NCI-H146 treated with DMSO at 0.1 percent for 48 hours (cell line): Measurements from ENCODE around the gene CLCN2.

Source experiments
- DNase-seq: peaks from one replicate; lab custom pipeline; 2025; ENCODE audit not compliant: unreplicated experiment; lab: John Stamatoyannopoulos, UW

The CLCN2 gene

GRCh38 chr3:184332370-184333090 lies 28.9 kb downstream of the CLCN2 start:
- DNase-seq, result no peak

- no peak for DNase-seq
Measured at GRCh38 chr3:184328516-184328915, 32.9 kb downstream of the CLCN2 start.

GRCh38 chr3:184327171-184327570 lies 34.2 kb downstream of the CLCN2 start:
- DNase-seq, result no peak

DNA sequence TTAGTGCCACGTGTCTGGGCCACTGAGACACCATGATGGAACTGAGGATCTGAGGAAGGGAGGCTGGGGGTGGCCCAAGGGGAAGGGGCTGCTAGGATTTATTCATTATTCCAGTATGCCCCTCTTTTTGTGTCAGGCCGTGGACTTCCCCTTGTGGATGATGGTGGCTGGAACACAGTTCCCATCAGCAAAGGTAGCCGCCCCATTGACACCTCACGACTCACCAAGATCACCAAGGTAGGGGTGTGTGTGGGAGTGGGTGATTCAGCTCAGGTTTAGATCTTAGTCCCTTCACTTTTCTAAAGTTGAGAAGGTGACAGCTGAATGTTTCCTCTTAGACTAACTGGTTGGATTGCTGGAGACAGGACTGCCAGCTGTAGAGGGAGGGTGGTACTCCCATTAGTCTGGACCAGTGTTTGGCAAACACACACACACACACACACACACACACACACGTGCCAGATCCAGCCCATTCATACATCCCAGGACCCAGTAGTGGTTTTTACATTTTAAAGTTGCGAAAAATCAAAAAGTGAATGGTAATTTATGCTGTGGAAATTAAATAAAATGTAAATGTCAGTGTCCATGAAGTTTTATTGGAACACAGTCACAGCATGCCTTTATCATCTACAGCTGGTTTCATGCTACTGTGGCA lies 35.6 kb downstream of the CLCN2 start:
- DNase-seq, result no peak

DNA sequence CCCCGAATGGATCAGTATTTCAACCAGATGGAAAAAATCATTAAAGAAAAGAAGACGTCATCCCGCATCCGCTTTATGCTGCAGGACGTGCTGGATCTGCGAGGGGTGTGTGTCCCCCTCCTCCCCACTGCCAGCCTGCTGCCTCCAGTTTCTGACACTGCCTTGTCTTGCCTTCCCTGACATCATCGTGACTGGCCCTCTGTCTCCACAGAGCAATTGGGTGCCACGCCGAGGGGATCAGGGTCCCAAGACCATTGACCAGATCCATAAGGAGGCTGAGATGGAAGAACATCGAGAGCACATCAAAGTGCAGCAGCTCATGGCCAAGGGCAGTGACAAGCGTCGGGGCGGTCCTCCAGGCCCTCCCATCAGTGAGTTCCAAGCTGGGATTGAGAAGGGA lies 36.1 kb downstream of the CLCN2 start:
- no peak for DNase-seq

DNA sequence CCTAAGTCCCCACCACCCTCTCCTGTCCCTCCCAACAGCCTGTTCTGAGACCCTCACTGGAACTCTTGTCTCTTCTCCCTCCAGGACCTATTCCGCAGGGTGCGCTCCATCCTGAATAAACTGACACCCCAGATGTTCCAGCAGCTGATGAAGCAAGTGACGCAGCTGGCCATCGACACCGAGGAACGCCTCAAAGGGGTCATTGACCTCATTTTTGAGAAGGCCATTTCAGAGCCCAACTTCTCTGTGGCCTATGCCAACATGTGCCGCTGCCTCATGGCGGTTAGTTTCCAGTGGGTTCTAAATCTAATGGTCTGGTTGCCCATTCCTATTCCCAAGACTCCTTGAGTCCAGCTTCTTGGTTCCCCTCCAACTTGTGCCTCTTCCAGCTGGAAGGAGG lies 37.7 kb downstream of the CLCN2 start:
- DNase-seq, result no peak

DNA sequence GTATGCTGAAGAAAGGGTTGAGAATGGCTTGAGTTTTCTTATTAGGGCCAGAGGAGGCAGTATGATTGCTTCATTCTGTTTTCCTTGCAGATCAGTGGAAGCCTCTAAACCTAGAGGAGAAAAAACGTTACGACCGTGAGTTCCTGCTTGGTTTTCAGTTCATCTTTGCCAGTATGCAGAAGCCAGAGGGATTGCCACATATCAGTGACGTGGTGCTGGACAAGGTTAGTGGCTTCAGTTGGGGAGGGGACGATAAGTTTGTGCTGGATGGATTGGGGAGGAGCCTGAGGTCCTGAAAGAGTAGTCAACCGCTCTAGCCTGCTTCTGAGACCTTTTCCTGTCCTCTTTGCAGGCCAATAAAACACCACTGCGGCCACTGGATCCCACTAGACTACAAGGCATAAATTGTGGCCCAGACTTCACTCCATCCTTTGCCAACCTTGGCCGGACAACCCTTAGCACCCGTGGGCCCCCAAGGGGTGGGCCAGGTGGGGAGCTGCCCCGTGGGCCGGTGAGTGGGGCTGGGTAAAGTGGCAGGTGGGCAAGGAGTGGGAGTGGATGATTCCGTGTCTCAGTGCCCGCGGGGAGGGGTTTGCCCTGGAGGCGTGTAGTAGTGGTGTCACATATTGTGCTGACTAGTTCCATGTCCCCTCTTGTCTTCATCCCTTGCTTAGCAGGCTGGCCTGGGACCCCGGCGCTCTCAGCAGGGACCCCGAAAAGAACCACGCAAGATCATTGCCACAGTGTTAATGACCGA lies 38.5 kb downstream of the CLCN2 start:
- DNase-seq, result no peak

GRCh38 chr3:184321666-184322065 lies 39.7 kb downstream of the CLCN2 start:
- no peak for DNase-seq

- no peak for DNase-seq
Measured at GRCh38 chr3:184320104-184320445, 41.3 kb downstream of the CLCN2 start.

DNA sequence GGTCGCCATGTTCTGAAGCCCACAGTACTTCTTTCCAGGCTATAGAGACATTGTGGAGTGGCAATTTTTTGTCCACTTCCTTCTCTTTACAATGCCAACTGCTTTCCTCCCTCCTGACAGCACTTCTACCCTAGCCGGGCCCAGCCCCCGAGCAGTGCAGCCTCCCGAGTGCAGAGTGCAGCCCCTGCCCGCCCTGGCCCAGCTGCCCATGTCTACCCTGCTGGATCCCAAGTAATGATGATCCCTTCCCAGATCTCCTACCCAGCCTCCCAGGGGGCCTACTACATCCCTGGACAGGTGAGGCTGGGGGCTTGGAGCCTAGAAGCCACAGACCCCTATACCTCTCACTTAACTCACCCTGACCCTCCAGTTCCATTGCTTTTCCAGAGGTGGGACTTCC lies 44.2 kb downstream of the CLCN2 start:
- DNase-seq, result no peak

- DNase-seq, result no peak
Measured at GRCh38 chr3:184316792-184317191, 44.6 kb downstream of the CLCN2 start.

- DNase-seq, result no peak
Measured at GRCh38 chr3:184315871-184316661, 45.3 kb downstream of the CLCN2 start.

- DNase-seq, result no peak
Measured at GRCh38 chr3:184315543-184315867, 45.9 kb downstream of the CLCN2 start.

- DNase-seq, result peak; percentile 31
Measured at GRCh38 chr3:184314700-184315542, 46.5 kb downstream of the CLCN2 start.

- DNase-seq, result peak; percentile 96
Measured at GRCh38 chr3:184314363-184314699, 47.1 kb downstream of the CLCN2 start, which contains the start of gene EIF4G1. Gene EIF4G1, plus strand, starts transcription at chr3:184314606. Its CDS starts 1,191 bp downstream, at chr3:184315797.

- no peak for DNase-seq
Measured at GRCh38 chr3:184311633-184312032, 49.8 kb downstream of the CLCN2 start.

DNA sequence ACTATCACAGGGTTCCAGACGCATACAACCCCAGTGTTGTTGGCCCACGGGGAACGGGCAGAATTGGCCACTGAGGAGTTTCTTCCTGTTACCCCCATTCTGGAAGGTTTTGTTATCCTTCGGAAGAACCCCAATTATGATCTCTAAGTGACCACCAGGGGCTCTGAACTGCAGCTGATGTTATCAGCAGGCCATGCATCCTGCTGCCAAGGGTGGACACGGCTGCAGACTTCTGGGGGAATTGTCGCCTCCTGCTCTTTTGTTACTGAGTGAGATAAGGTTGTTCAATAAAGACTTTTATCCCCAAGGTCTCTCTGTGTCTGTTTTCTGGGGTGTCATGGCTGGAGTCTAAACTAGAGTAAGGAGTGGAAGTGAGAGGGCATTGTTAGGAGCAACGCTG lies 52.7 kb downstream of the CLCN2 start:
- no peak for DNase-seq

DNA sequence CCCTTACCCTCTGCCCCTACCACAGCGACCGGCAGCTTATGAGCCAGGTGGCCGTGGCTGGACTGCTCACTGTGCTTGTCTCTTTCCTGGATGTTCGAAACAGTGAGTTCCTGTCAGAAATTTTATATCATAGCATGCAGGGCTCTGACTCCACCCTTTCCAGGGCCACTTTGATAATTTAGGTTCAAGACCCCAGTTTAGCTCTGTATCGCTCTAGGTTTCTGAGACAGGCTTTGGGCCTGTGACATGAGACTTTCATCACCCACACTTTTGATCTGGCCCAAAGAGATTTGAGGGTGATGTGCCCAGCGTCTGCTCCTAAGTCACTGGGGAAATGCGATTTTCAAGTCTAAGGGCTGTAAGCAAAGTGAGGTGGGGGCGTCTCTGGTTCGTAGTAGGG lies 53.5 kb downstream of the CLCN2 start:
- DNase-seq, result no peak

GRCh38 chr3:184306341-184306972 lies 54.9 kb downstream of the CLCN2 start:
- DNase-seq, result no peak

GRCh38 chr3:184305577-184305976 lies 55.8 kb downstream of the CLCN2 start:
- no peak for DNase-seq
